Transverse colon (tissue), 4 donors: ENCODE measurements around the gene NOTCH3. TPM values are rescaled to one million over a fixed set of nuclear protein-coding genes. Genes with fewer than 3 reads are reported as not detected.

ENCODE experiments used
- DNase-seq: peaks from one replicate; pipeline ENCODE4 v3.0.0-alpha.2; 2019
- H3K27ac ChIP-seq, 4 donors: fragments of 200-600 bp; sonication (generic); 2 replicates each; pipeline ENCODE4 v1.5.1; 2016 to 2018; ENCODE audit warnings: inconsistent platforms in 4 of 4
- H3K27me3 ChIP-seq: fragments of 200-600 bp; sonication (generic); 2 replicates; pipeline ENCODE4 v1.5.1; 2017; ENCODE audit warnings: inconsistent platforms
- H3K36me3 ChIP-seq, 4 donors: fragments of 200-600 bp; sonication (generic); 2 replicates each; pipeline ENCODE4 v1.5.1; 2017 to 2019; ENCODE audit warnings: inconsistent platforms in 4 of 4
- H3K4me1 ChIP-seq, 4 donors: fragments of 200-600 bp; sonication (generic); 2 replicates each; pipeline ENCODE4 v1.5.1; 2017 to 2020; ENCODE audit warnings: inconsistent platforms in 4 of 4
- H3K4me3 ChIP-seq, 4 donors: fragments of 200-600 bp; sonication (generic); 1 replicate in 1 of 4; 2 replicates in 3 of 4; pipeline versions ENCODE4 v1.5.1 to v1.6.1; 2017 to 2019; ENCODE audit warnings: inconsistent platforms in 4 of 4
- H3K9me3 ChIP-seq, 2 donors: fragments of 200-600 bp; sonication (generic); 2 replicates each; pipeline ENCODE4 v1.5.1; 2017 to 2019; ENCODE audit warnings: inconsistent platforms in 2 of 2
- EP300 ChIP-seq: sonication (generic); formaldehyde crosslinking; IDR thresholded peaks from one replicate; pipeline ENCODE4 v1.6.1; 2017; ENCODE audit warnings: antibody characterized with exemption, low read depth
- POLR2A ChIP-seq: fragments of 450-650 bp; IDR thresholded peaks from one replicate; pipeline ENCODE4 v1.6.1; 2016; ENCODE audit warnings: antibody characterized with exemption, mild to moderate bottlenecking, moderate library complexity
- POLR2AphosphoS5 ChIP-seq, 3 donors: sonication (generic); formaldehyde crosslinking; IDR thresholded peaks; one replicate each; pipeline ENCODE4 v1.6.1; 2016; ENCODE audit warnings: antibody characterized with exemption in 3 of 3
- WGBS, 2 donors: methylation state at CpG; one replicate each; pipeline ENCODE4 v1.1.5; 2018; ENCODE audit warnings: low coverage in 1 of 2; 5-methylcytosine and 5-hydroxymethylcytosine counted together
- in situ Hi-C, 4 donors: fragments of 200-750 bp; cut with MboI; loops; one replicate each; pipeline versions ENCODE4 v1.15.0 to v1.15.1; 2017; ENCODE audit warnings: low sequenced_read_pairs in 3 of 4, low pct_ligation_motif_present in 1 of 4, low pct_unique_long_range_greater_than_20kb in 1 of 4
- intact Hi-C: fragments of 100-400 bp; cut with DNase I; formaldehyde crosslinking; loops from one replicate; pipeline ENCODE4 v1.15.1; 2023; ENCODE audit warnings: low total_unique reads
- total RNA-seq, 4 donors: library from RNA; depleted of rRNA; stranded (reverse); fragments of >200 nt; gene quantifications; one replicate each; pipeline ENCODE4 v1.1.0, GENCODE V29; 2016
- TF ChIP-seq, protein P1 (sequence below), 5 experiments: fragments of 200-600 bp in 3 of 5; fragments of 450-650 bp in 2 of 5; sonication (generic) in 3 of 5; IDR thresholded peaks; 1 replicate in 2 of 5; 2 replicates in 3 of 5; pipeline ENCODE4 v1.5.1; 2016 to 2017; ENCODE audit warnings: antibody characterized with exemption in 5 of 5, inconsistent platforms in 3 of 5, mild to moderate bottlenecking in 2 of 5, moderate library complexity in 1 of 5

Gene NOTCH3
- total RNA-seq, 4 donors from 2014 or later = 2.2 to 16.3 (median 4.7) TPM

DNA sequence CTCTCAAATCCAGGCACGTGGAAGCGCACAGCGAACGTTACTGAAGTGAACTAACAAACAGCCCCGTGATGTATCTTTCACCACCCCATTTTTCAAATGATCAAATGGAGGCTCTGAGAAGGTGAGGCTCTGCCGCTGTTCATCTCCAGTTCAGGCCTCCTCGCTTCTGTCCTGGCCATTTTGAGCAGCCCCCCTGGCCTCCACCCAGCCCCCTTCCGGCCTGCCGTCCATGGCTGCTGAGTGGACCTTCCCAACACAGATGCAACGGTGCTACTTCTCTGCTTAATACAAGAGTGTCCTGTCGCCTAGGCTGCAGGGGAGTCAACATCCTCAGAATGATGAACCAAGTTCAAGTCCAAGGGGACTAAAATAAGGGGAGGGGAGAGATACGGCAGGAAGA is 83.9 kb downstream of the NOTCH3 start:
- TF ChIP-seq POLR2AphosphoS5 (IDR thresholded peaks at IDR 0.05) (peak in 1 of 3 donors; percentile 1), EP300 (no peak)
- TF ChIP-seq, protein P1, sequence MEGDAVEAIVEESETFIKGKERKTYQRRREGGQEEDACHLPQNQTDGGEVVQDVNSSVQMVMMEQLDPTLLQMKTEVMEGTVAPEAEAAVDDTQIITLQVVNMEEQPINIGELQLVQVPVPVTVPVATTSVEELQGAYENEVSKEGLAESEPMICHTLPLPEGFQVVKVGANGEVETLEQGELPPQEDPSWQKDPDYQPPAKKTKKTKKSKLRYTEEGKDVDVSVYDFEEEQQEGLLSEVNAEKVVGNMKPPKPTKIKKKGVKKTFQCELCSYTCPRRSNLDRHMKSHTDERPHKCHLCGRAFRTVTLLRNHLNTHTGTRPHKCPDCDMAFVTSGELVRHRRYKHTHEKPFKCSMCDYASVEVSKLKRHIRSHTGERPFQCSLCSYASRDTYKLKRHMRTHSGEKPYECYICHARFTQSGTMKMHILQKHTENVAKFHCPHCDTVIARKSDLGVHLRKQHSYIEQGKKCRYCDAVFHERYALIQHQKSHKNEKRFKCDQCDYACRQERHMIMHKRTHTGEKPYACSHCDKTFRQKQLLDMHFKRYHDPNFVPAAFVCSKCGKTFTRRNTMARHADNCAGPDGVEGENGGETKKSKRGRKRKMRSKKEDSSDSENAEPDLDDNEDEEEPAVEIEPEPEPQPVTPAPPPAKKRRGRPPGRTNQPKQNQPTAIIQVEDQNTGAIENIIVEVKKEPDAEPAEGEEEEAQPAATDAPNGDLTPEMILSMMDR (IDR thresholded peaks at IDR 0.05) = no peak
- Histone ChIP-seq H3K27ac (no peak overlapping the region), H3K4me3 (no peak overlapping the region), H3K4me1 (peaks cover 0 to 5% (median 0%) of the 10 kb centered on the region in 4 donors), H3K36me3 (peaks cover 0 to 50% (median 24%) of the 10 kb centered on the region in 4 donors), H3K9me3 (no peaks in the 10 kb centered on the region), H3K27me3 (no peaks in the 10 kb centered on the region)
- WGBS, 2 donors = 90 to 98% methylated on average over 8 to 12 of the region's 12 CpGs
- in situ Hi-C loops = no loop called here
- DNase-seq = no peak
- intact Hi-C loops = no loop called here

DNA sequence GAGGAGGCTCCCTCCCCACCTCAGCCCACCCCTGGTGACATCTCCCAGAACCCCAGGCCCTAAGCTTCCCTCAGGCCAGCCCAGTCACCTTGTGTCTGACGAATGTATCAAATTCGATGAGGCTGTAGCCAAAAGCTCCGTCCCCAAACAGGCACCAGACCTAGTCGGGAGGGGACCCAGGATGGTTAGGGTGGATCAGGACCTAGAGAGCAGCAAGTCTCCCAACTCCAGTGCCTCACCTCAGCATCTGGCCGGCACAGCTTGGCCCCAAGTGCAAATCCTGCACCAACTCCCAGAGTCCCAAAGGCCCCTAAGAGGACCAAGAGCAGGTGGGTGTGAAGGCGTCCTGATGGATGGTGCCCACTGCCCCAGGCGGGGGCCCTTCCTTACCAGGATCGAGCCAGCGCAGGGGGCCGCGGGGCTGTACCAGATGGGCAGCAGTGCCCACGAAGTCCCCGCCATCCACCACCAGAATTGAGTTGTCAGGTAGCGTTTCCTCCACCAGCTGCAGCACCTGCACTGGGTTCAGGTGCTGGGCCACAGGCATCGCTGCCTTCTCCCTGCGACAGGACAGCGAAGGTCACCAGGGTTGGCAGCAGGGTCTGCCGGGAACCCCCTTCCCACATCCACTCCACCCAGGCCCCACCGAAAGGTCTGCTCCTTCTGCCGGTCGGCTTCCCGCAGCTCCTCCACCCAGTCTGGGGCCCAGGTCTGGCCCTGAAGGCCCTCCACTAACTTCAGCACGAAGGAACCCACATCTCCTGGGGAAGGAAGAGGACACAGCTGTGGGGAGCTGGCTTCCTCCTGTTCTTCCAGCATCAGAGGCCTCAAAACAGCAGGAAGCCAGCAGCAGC is 84.8 kb downstream of the NOTCH3 start:
- peak overlapping the region in 3 of 4 donors; percentile 4 to 73 (median 39) for H3K27ac ChIP-seq
- H3K4me1 ChIP-seq = peaks cover 0 to 5% (median 0%) of the 10 kb centered on the region in 4 donors
- peaks cover 0 to 44% (median 21%) of the 10 kb centered on the region in 4 donors for H3K36me3 ChIP-seq
- intact Hi-C loops = no loop called here
- WGBS, 2 donors = 90% methylated on average over 18 of the region's 23 CpGs; no CpG with 5 or more reads in 1 of the 2 donors
- in situ Hi-C loops = no loop called here
- TF ChIP-seq POLR2AphosphoS5 (IDR thresholded peaks at IDR 0.05) (peak in 1 of 3 donors; percentile 5), POLR2A (no peak)
- no peak overlapping the region for H3K4me3 ChIP-seq
- H3K27me3 ChIP-seq = no peaks in the 10 kb centered on the region
- no peak for DNase-seq
- no peaks in the 10 kb centered on the region for H3K9me3 ChIP-seq

DNA sequence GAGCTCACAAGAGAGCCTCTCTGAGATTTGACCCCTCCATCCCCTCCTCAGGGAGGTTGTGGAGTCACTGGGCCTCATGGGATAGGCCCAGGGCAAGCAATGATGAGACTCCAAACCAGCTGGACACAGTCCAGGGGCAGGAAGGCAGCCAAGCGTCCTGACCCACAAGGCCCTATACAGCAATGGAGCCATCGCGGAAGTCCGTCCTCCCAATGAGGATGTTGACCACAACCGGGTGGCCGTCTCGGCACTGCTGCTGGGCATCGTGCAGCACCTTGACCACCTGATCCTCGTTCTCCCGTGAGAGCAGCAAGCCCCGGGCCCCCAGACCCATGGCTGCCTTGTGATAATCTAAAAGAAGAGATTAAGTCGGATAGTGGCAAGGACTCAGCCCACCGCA is 85.7 kb downstream of the NOTCH3 start:
- peaks cover 0 to 36% (median 17%) of the 10 kb centered on the region in 4 donors for H3K36me3 ChIP-seq
- peaks cover 0 to 5% (median 0%) of the 10 kb centered on the region in 4 donors for H3K4me1 ChIP-seq
- H3K27me3 ChIP-seq = no peaks in the 10 kb centered on the region
- TF ChIP-seq POLR2AphosphoS5 (IDR thresholded peaks at IDR 0.05) = no peak
- TF ChIP-seq POLR2A = no peak
- TF ChIP-seq EP300 = no peak
- TF ChIP-seq, protein P1 (IDR thresholded peaks at IDR 0.05) = no peak
- no peaks in the 10 kb centered on the region for H3K9me3 ChIP-seq
- H3K4me3 ChIP-seq = no peak overlapping the region
- intact Hi-C loops = no loop called here
- peak; percentile 42 for DNase-seq
- in situ Hi-C loops = no loop called here
- 58% methylated on average over 13 of the region's 13 CpGs; no CpG with 5 or more reads in 1 of the 2 donors for WGBS, 2 donors
- H3K27ac ChIP-seq = peak overlapping the region in 3 of 4 donors; percentile 4 to 73 (median 39)

DNA sequence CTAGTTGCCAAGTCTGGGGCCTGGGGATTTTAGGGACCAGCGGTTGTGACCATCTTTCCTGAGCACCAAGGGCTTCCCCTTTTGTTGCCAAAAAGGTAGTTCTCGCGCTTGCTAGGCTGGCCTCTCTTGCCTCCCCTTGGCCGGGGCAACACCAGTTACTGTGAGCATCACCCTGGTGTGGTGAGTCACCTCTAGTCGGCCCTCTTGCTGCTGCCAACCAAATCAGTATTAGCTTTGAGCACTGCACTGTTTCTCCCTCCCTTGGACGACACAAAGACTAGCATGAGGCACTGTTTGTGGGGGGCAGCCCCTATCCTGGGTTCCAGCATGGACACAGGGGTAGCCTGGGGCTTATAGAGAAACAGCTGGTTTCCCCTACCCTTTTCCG is 86.6 kb downstream of the NOTCH3 start:
- 78% methylated on average over 7 of the region's 7 CpGs; no CpG with 5 or more reads in 1 of the 2 donors for WGBS, 2 donors
- no peak for TF ChIP-seq POLR2A
- TF ChIP-seq, protein P1 (IDR thresholded peaks at IDR 0.05) = no peak
- TF ChIP-seq POLR2AphosphoS5 (IDR thresholded peaks at IDR 0.05) = no peak
- no peak for TF ChIP-seq EP300

More for the DNA sequence above, 86.6 kb downstream of the NOTCH3 start:
- Histone ChIP-seq H3K9me3 (no peaks in the 10 kb centered on the region), H3K27me3 (peaks cover 2% of the 10 kb centered on the region), H3K4me1 (peaks cover 0 to 5% (median 0%) of the 10 kb centered on the region in 4 donors), H3K36me3 (peaks cover 0 to 26% (median 13%) of the 10 kb centered on the region in 4 donors), H3K4me3 (no peak overlapping the region), H3K27ac (peak overlapping the region in 2 of 4 donors; percentile 39 to 73)
- in situ Hi-C loops = no loop called here
- intact Hi-C loops = loop anchor here (5.0 kb wide), 1 partner anchor 872 kb away; no protein-coding TSS in a partner anchor
- DNase-seq = no peak
